GM12892 (cell line): ENCODE results near the gene RDH12.

Source experiments
- DNase-seq: peaks from one replicate; pipeline ENCODE4 v3.0.0; 2011; ENCODE audit not compliant: insufficient read length
- FAIRE-seq: peaks from 2 replicates; lab custom pipeline; 2011; peaks lifted over from hg19 to GRCh38; lab: Jason Lieb, UNC
- POLR2A ChIP-seq: IDR thresholded peaks from 2 replicates; pipeline ENCODE4 v1.6.1; 2011; ENCODE audit warnings: low read depth, low read length, control low read depth
- POLR2AphosphoS5 ChIP-seq: IDR thresholded peaks from 2 replicates; pipeline ENCODE4 v1.6.1; 2011; ENCODE audit warnings: low read depth, low read length, control low read depth
- TAF1 ChIP-seq: IDR thresholded peaks from 2 replicates; pipeline ENCODE4 v1.6.1; 2011; ENCODE audit warnings: low read depth, mild to moderate bottlenecking, control low read depth, low read length, borderline replicate concordance

The RDH12 gene

DNA sequence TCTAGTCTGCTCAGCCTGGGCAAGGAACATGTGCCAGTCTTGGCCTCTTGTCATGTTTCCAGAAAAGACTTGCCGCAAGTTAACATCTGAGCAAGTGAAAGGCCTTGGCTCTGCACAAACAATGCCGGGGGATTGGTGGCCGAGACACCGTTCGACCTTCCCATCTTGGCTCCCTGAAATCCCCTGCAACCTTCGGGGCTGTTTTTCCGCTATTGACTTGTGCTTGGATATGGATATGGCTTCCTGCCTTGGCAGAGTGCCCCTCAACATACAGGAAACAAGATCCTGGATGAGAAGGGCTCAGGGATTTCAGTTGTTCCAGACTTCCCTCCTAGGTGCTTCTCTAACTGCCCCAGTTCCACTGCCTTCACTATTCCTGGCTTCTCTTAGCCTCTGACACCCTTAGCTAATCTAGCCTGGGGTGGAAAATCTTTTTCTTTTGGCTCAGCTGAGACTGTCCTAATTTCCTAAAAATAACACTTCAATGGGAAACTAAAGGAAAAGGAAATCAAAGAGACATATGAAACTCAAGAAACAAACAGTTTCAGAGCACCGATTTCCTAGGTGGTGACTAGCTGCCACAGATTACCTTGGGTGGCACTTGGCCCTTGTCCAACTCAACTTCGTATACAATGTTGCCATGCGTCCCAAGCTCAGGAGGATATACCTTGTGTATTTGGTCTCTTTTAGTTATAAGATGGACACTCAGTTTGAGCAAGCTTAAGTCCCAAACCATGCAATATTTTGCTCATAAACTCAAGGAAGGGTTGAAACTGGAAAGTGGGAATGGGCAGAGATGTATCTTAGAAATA is 33.9 kb downstream of the RDH12 start:
- DNase-seq (no peak), FAIRE-seq (no peak)
- TF ChIP-seq POLR2A (no peak), POLR2AphosphoS5 (no peak), TAF1 (no peak)

DNA sequence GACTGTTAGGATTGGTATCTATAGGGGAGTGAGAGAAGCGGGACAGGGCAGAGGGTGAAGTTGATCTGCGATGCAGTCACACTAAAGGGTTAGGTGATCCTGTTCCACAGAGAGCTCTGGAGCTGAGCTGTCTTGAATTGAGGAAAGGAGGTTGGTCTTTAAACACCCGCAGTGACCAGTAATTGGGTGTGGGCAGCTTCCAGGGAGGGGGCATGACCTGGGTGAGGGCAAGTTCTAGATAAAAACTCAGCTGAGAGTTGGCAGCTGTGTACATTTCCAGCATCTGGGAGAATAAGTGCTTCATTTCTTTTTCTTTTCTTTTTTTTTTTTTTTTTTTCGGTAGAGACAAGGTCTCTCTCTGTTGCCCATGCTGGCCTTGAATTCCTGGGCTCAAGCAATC is 35.1 kb downstream of the RDH12 start:
- FAIRE-seq (no peak), DNase-seq (no peak)
- TF ChIP-seq POLR2A (no peak), TAF1 (no peak), POLR2AphosphoS5 (no peak)

DNA sequence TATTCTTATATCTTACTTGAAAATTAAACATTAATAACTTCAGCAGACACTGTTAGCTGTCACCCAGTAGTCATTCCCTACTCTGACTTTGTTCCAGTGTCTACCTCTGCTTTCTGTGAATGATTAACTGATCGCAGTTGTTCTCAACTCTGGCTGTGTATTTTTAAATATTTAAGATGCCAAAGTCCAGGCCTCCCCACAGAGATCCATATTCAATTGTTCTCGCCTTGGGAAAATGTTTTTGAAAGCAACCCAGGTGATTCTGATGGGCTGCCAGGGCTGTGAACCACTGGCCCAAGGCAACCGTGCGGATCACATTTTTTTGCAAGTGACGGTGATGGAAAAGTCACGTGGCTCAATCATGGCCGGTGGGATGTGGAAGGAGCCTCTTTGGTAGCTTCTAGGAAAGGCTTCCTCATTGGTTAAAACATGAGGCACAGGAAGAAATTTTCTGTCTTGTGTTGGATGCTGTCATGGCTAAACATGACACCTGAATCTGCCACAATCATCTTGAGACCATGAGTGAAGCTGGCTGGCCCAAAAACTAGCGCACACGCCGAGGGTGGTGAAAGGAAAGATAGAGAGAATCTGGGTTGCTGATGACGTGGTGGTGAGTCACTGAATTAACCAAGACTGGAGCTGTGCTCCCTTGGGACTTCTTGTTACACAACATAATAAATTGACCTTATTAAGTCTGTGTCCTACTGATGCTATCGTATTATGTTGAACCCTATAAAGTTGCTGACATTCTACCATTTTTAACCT is 37.2 kb downstream of the RDH12 start:
- no peak for DNase-seq
- no peak for FAIRE-seq
- no peak for TF ChIP-seq POLR2AphosphoS5
- no peak for TF ChIP-seq POLR2A
- no peak for TF ChIP-seq TAF1

DNA sequence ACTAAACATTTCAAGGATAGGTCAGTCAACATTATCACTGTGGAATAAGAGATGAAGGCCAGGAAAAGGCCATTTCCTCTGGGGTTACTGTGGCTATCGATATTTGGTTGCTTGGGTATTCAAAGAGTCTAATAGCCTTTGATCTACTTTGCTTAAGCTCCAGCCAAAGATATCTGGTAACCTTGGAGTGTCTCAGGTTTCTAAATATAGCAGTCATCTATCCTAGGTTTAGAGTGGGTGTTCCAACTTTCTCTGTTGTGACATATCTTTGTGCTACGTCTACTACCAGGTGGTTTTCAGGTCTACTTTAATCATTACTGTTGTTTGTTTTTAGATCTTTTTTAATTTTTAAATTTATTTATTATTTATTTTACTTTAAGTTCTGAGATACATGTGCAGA is 42.4 kb downstream of the RDH12 start:
- DNase-seq (no peak), FAIRE-seq (no peak)
- no peak for TF ChIP-seq POLR2A
- TF ChIP-seq TAF1: no peak
- TF ChIP-seq POLR2AphosphoS5: no peak

DNA sequence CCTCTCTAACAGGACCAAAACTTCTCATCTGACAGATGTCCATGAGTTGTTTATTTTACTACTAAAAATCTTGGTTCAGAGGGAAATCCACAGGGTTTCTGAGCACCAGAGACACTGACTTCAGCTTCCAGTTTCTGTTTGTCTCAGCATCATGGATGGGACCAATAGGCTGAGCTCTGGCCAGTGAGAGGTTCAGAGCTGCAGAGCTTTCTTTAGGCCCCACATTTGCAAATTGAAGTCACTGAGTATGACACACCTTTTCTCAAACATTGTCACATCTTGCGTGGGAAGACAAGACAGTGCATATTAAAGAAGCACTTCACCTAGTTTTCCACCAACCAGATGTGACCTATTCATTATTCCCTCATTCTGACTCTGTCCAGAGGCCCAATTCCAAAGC is 45.2 kb downstream of the RDH12 start:
- FAIRE-seq: peak; percentile 24
- peak; percentile 40 for DNase-seq
- no peak for TF ChIP-seq TAF1
- no peak for TF ChIP-seq POLR2AphosphoS5
- no peak for TF ChIP-seq POLR2A

DNA sequence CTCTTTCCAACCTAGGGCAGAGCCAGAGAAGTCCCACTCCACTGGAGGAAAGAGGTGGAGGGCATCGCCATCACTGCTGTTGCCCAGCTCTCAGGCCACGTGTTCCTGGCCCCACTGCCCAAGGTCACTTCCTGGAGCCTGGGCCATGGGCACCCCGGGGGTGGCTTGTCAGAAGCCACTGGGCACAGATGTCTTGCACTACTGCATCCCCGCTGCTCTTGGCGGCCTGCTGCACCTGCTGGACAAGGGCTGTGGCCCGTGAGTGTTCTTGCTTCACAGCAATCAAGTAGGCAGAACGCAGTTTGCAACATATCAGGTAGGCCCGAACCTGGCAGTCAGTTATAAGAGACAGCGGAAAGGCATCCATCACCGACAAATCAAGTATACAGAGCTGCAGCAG is 46.6 kb downstream of the RDH12 start:
- TF ChIP-seq POLR2A: no peak
- no peak for TF ChIP-seq TAF1
- no peak for TF ChIP-seq POLR2AphosphoS5
- no peak for DNase-seq
- FAIRE-seq: no peak

DNA sequence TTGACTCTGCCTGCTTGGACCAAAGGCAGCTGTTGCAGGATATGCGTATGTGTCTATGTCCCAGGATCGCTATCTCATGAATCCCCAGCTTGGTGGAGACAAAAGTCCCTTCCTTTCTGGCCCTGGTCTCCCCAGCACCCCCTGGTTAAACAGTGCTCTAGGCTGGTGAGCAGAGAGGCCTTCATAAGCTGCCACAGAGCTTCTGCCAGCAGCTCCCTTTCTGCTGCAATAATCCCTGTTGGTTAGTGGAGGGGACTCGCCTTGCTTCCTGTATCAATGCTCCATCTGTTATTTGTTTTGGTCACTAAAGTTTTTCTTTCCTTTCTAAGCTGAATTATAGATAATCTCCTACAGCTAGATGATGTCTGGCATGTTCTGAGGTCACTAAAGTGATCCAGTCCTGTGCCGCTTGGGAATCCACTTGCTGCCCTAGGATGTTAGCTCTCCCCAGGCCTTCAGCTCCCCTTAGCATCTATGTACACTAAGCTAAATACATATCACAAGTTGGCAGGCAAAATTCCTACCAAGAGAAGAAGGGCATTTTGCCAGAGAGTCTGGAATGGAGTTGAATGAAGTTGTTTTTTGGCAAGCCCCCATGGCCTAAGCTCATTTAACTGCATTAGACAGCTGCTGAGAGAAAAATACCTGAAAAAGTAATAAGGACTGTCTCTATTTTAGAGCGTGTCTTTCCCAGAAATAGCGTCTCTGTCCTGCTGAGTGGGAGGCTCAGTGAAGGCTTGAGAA is 47.8 kb downstream of the RDH12 start:
- FAIRE-seq (no peak), DNase-seq (no peak)
- no peak for TF ChIP-seq POLR2AphosphoS5
- no peak for TF ChIP-seq TAF1
- TF ChIP-seq POLR2A: no peak

DNA sequence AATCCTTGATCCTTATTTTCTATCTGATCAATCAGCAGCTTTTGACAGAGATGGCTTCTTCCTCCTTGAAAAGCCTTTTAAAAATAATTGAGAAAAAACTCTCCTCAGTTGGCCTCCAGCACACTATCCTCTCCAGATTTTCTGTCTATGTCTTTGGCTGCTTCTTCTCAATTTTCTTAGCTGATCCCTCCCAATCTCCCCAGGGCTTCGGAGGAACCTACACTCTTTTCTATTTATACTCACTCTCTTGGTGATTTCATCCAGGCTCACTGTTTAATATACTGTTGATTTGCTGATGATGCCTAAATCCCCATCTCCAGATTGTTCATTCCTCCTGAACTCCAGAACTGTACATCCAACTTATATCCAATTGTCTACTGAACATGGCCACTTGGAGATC is 54.8 kb downstream of the RDH12 start:
- DNase-seq: no peak
- no peak for TF ChIP-seq POLR2A
- no peak for TF ChIP-seq TAF1
- no peak for TF ChIP-seq POLR2AphosphoS5
- FAIRE-seq: no peak

DNA sequence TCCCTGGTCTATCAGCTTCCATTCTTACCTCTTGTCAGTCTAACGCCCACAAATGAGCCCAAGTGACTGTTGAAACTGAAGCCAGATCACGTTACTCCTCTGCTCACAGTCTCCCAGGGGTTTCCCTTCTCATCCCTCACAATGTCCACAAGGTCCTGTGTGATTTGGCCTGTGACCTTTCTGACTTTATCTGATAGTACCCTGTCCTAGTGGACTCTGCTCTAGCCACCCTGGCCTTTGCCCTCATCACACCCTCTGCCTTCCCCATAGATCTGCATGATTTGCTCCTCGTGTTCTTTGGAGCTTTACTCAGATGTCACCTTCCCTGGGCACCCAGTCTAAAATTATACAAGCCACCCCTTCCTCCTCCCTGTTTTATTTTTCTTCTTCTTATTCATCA is 55.5 kb downstream of the RDH12 start:
- TF ChIP-seq TAF1 (no peak), POLR2A (no peak), POLR2AphosphoS5 (no peak)
- no peak for FAIRE-seq
- DNase-seq: no peak

DNA sequence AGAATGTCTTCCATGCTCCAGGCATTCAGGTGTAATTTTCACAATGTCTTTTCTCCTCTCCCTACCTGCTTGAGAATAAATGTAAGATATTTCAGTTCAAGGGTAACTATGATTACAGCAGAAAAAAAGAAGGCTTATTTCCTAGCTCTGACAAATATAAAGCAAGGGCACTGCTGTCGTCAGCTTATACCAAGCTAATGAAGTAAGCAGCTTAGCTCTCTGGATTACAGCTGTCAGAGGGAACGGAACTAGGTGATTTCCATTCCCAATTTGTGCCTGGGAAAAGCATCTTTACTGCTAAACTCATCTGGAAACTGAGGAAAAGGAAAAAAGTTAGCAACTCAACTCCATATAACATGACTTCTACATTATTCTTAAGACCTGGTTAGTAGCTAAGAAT is 58.2 kb downstream of the RDH12 start:
- FAIRE-seq: no peak
- TF ChIP-seq POLR2AphosphoS5 (no peak), TAF1 (no peak), POLR2A (no peak)
- DNase-seq: no peak

DNA sequence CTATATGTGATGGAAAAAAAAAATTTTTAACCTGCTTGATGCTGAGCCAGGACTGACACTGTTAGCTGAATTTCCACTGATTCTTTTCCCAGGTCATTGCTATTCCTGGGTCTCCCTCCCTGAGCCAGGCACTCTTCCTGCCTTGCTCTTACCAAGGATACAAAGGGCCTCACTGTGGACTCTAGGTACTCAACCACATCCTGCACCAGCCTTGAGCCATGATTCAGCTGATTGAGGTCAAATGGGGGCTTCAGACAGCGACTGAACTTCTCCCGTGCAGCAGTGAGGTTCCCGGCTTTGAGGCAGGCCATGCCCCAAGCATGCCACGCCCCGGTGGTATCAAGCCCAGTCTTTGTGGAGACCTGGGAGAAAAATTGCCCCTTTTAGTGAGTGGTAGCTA is 60.4 kb downstream of the RDH12 start:
- DNase-seq: no peak
- no peak for FAIRE-seq

More for the DNA sequence above, 60.4 kb downstream of the RDH12 start:
- no peak for TF ChIP-seq TAF1
- no peak for TF ChIP-seq POLR2A
- TF ChIP-seq POLR2AphosphoS5: no peak
